Activated T-cell treated with anti-CD3 and anti-CD28 coated beads, Interleukin-2, amount 50 U/mL, for 72 hours (primary cell): Measurements from ENCODE around the gene CYP1B1. TPM values are rescaled to one million over a fixed set of nuclear protein-coding genes. Genes with fewer than 3 reads are reported as not detected.

Experiments
- ATAC-seq, 2 donors: fragments of 150-1000 bp; cut with Tn5 transposase; replicated peaks in 1 of 2; 2 replicates each; pipeline ENCODE4 v1.10.0; 2021; ENCODE audit warnings: moderate library complexity in 2 of 2, mild to moderate bottlenecking in 1 of 2
- DNase-seq, 2 donors: peaks; one replicate each; pipeline ENCODE4 v3.0.0; 2021 to 2022; ENCODE audit warnings: mixed read lengths in 1 of 2
- H3K27ac Mint-ChIP-seq: one replicate; pipeline ENCODE4 v1.8.0; 2022; ENCODE audit warnings: mild to moderate bottlenecking, moderate library complexity, mixed read lengths
- H3K27me3 Mint-ChIP-seq: one replicate; pipeline ENCODE4 v1.8.0; 2022; ENCODE audit warnings: low read depth, mixed read lengths
- H3K36me3 Mint-ChIP-seq, 2 donors: one replicate each; pipeline ENCODE4 v1.8.0; 2022; ENCODE audit warnings: mixed read lengths in 2 of 2, mild to moderate bottlenecking in 1 of 2; ENCODE audit not compliant: insufficient read depth in 2 of 2
- H3K4me1 Mint-ChIP-seq: one replicate; pipeline ENCODE4 v1.8.0; 2022; ENCODE audit warnings: low read depth, mixed read lengths
- H3K4me3 Mint-ChIP-seq, 2 donors: one replicate each; pipeline ENCODE4 v1.8.0; 2022; ENCODE audit warnings: mild to moderate bottlenecking in 2 of 2, mixed read lengths in 2 of 2, moderate library complexity in 2 of 2
- H3K9me3 Mint-ChIP-seq, 2 donors: one replicate each; pipeline ENCODE4 v1.8.0; 2022; ENCODE audit warnings: mixed read lengths in 2 of 2
- total RNA-seq, 2 donors: library from RNA; stranded (reverse); gene quantifications; one replicate each; pipeline ENCODE4 v1.2.3, GENCODE V29; 2022

CYP1B1 gene
- total RNA-seq, 2 donors from 2014 or later, result 9.5 to 24.3 TPM

DNA sequence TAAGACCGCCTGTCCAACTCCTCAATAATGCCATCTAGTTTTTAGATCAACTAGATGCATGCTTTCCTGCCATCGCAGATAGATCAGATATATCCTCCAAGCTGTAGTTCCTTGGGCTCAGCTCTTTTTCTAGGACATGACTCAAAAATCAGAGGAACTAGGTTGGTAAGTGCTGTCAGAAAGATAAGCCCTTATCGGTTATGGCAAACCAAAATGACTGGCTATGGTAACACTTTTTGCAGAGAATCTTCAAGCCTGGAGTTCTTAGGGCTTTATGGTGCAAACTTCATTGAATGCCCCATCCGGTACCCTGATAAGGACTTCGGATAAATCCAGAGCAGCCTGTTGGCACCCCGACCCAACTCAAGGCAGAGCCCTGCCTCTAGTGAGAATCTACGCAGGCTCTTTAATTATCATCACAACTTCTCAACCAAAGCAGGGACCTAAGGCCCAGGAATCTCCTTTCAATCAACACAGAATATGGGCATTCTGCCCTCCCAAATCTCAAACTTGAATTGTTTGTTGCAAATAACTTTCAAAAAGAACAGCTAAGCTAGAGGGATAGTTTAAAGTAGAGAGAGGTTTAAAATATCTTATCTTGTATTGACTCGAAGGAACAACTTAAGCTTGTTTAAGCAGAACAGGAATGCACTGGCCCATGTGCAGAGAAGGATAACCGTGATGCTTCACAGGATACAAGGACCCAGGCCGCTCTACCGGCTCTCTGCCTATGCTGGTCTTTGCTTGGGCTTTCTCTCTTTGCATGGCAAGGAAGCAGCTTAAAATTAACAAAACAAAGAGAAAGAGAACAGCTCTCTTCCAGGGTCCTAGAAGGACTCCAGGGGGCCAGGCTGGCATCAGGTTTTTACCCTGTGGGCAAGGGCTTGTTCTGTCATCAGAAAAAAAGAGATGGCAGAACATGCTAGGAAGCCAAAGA lies 3.4 kb upstream of the CYP1B1 start:
- Mint-ChIP-seq H3K9me3 (no peaks in the 10 kb centered on the region), H3K4me1 (peaks cover 34% of the 10 kb centered on the region), H3K27me3 (peaks cover 35% of the 10 kb centered on the region), H3K4me3 (no peak overlapping the region), H3K27ac (no peak overlapping the region), H3K36me3 (peaks cover 0 to 2% of the 10 kb centered on the region in 2 donors)
- DNase-seq, result no peak
- no peak for ATAC-seq

DNA sequence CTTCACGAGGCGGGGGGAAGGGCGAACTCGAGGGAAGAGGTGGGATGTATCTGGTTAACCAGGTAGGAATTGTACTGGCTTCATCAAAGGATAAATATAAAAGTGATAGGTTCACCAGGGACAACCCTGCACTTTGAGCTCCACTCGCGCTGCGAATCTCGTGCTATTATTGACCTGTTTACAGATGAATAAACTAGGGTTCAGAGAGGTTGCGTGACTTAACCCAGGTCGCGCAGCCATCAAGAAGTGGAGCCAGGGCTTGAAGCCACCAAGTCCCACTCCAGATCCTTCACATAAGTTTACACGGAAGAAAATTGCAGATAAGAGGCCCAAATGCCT lies 1.4 kb upstream of the CYP1B1 start:
- DNase-seq (no peak), ATAC-seq (no peak)
- H3K4me1 Mint-ChIP-seq, result peaks cover 54% of the 10 kb centered on the region
- H3K27me3 Mint-ChIP-seq, result peaks cover 36% of the 10 kb centered on the region
- peaks cover 0 to 11% of the 10 kb centered on the region in 2 donors for H3K36me3 Mint-ChIP-seq
- H3K27ac Mint-ChIP-seq, result peak overlapping the region; percentile 72
- no peaks in the 10 kb centered on the region for H3K9me3 Mint-ChIP-seq
- peak overlapping the region; percentile 91 to 93 for H3K4me3 Mint-ChIP-seq

DNA sequence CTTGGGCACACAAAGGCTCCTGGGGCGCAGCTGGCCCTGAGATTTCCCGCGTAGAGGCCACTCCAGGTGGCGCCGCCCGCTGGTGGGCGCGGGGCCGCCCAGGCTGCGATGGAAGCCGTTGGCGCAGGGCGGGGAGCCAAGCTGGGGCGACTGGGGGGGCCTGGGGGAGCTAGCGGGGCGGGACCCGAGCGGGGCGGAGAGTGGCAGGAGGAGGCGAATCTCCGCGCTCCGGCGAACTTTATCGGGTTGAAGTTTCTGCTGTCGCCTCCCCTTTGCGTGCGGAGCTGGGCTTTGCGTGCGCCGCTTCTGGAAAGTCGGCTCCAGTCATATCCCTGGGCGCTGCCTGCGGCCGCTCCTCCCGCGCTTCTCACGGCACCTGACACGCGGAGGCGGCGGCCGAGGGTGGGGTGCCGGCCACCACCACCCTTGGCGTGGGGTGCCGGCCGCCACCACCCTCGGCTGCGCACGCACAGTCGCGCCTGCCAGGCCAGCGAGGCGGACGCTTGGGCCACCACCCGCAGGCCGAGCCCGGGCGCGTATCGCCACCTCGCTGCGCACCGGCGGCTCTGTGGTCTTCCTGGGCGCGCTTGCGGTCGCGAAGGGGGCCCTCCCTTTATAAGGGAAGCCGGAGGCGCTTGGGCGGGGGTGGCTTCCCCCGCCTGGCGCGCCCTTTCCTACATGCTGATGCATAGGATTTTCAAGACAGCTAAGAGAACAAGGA lies 919 bp upstream of the CYP1B1 start:
- Mint-ChIP-seq H3K9me3 (no peaks in the 10 kb centered on the region), H3K27me3 (peaks cover 36% of the 10 kb centered on the region)
- peak; percentile 78 to 82 for ATAC-seq

DNA sequence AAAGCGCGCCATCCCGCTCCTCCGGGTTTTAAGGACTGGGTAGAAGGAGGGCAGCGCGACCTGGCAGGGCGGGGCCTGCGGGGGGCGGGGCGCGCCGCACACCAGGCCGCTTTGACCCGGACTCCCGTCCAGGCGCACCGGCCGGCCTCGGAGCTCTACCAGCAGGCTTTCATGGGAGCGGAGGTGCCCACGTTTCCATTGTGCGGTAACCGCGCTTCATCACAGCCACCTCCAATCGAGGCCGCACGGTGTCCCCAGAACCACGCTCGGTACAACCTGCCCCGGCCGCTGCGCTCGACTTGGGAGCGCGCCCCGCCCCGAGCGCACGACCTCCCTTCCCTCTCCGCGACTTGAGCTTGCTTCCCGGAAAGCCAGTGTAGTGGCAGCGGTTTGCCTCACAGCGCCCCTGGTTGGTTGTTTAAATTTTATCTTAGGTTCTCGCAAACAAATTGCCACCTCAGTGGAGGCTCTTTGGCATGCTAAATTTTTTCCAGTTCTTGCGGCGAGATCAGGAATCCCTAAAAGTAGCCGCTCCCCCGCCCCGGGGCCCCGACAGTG lies 280 bp upstream of the CYP1B1 start:
- peak; percentile 64 to 65 for ATAC-seq
- Mint-ChIP-seq H3K27me3 (peaks cover 38% of the 10 kb centered on the region), H3K4me1 (peaks cover 54% of the 10 kb centered on the region), H3K9me3 (no peaks in the 10 kb centered on the region), H3K36me3 (peaks cover 0 to 11% of the 10 kb centered on the region in 2 donors), H3K4me3 (peak overlapping the region; percentile 91 to 93), H3K27ac (peak overlapping the region; percentile 90)
- peak; percentile 63 to 74 for DNase-seq

More for the DNA sequence above, 919 bp upstream of the CYP1B1 start:
- peaks cover 0 to 11% of the 10 kb centered on the region in 2 donors for H3K36me3 Mint-ChIP-seq
- H3K27ac Mint-ChIP-seq, result peak overlapping the region; percentile 90
- peak overlapping the region; percentile 91 to 93 for H3K4me3 Mint-ChIP-seq
- peak; percentile 76 to 91 for DNase-seq
- H3K4me1 Mint-ChIP-seq, result peaks cover 54% of the 10 kb centered on the region

DNA sequence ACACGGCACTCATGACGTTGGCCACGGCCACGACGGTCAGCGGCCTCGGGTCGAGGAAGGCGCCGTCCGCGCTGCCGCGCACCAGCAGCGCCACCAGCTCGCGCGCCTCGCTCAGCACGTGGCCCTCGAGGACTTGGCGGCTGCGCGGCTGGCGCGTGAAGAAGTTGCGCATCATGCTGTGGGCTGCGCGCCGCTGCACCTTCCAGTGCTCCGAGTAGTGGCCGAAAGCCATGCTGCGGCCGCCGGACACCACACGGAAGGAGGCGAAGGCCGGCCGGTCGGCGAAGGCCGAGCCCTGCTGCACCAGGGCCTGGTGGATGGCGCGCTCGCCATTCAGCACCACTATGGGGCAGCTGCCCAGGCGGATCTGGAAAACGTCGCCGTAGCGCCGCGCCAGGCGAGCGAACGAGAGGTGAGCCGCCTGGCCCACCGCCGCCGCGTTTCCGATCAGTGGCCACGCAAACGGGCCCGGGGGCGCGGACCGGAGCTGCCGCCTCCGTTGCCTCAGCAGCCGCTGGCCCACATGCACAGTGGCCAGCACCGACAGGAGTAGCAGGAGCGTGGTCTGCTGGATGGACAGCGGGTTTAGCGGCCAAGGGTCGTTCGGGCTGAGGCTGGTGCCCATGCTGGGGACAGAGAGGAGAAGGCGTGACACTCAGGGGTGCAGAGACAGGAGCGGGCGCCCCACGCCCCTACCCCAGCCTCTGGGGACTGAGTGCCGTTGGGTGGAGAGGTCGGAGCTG lies 1.0 kb downstream of the CYP1B1 start:
- H3K27me3 Mint-ChIP-seq, result peaks cover 33% of the 10 kb centered on the region
- no peaks in the 10 kb centered on the region for H3K9me3 Mint-ChIP-seq
- H3K4me3 Mint-ChIP-seq, result peak overlapping the region; percentile 79 to 91
- DNase-seq (peak; percentile 16 to 31), ATAC-seq (no peak)
- H3K4me1 Mint-ChIP-seq, result peaks cover 50% of the 10 kb centered on the region
- H3K36me3 Mint-ChIP-seq, result peaks cover 0 to 11% of the 10 kb centered on the region in 2 donors
- no peak overlapping the region for H3K27ac Mint-ChIP-seq

DNA sequence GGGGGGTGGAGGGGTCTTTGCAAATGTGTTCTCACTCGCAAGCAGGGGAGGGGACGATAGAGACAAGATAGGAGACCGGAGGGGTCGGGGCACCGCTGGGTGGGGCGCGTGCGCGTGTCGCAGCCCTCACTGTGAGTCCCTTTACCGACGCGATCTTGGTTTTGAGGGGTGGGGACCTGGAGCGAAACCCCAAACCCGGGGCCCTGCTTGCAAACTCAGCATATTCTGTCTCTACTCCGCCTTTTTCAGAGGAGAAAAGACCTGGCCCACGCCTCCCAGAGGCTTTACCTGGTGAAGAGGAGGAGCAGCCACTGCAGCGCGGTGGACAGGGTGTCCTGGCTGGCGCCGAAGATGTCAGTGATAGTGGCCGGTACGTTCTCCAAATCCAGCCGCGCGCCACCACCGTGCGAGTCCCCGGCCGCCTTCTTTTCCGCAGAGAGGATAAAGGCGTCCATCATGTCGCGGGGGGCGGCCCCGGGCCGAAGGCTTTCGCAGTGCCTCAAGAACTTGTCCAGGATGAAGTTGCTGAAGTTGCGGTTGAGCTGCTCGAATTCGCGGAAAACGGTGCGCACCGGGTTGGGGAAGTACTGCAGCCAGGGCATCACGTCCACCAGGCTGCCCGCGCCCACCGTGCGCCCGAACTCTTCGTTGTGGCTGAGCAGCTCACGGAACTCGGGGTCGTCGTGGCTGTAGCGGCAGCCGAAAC lies 1.7 kb downstream of the CYP1B1 start:
- no peak overlapping the region for H3K27ac Mint-ChIP-seq
- peak in 1 of 2 donors; percentile 14 for DNase-seq
- H3K4me3 Mint-ChIP-seq, result peak overlapping the region; percentile 79 to 91
- H3K36me3 Mint-ChIP-seq, result peaks cover 0 to 11% of the 10 kb centered on the region in 2 donors
- H3K9me3 Mint-ChIP-seq, result no peaks in the 10 kb centered on the region
- ATAC-seq, result no peak
- H3K4me1 Mint-ChIP-seq, result peaks cover 46% of the 10 kb centered on the region
- peaks cover 33% of the 10 kb centered on the region for H3K27me3 Mint-ChIP-seq

DNA sequence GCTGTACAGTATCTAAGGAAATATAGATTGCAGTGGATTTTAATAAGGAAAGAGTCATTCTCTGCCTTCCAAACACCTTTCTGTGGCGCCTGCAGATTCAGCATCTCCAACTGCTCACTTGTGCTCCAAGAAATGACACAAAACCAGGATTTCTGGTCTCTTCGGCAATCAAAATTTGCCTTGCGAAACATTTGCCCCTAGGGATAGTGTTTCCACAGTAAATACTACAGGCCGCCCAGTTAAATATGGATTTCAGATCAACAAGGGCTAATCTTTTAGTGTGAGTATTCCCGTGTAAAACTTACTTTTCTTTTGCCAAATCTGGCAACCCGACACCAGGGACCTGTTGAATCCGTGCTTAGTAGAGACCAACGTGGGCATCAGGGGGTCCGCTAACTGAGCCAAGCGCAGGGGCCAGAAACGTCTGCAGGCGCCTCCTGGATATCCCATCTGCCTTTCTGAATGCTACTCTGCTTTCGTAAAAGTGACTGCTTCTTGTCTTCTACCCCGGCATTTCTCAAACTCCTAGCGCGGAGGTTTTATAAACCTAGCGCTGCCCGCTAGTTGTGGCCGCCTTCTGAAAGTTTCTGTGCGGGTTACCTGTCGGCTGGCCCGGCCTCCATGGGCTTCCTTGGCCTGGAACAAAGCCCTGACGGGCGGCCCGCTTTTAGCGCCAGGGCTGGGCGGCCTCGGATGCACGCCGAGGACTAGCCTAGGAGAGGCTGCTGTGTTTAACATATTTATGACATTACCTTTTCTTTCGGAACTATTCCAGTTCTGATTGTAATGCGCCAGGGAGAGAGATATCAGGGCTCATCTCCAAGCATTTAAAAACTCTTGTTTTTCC lies 2.5 kb downstream of the CYP1B1 start:
- Mint-ChIP-seq H3K36me3 (peaks cover 0 to 11% of the 10 kb centered on the region in 2 donors), H3K9me3 (no peaks in the 10 kb centered on the region), H3K4me1 (peaks cover 39% of the 10 kb centered on the region), H3K4me3 (peak overlapping the region; percentile 79 to 91), H3K27me3 (peaks cover 33% of the 10 kb centered on the region), H3K27ac (no peak overlapping the region)
- ATAC-seq (no peak), DNase-seq (no peak)

DNA sequence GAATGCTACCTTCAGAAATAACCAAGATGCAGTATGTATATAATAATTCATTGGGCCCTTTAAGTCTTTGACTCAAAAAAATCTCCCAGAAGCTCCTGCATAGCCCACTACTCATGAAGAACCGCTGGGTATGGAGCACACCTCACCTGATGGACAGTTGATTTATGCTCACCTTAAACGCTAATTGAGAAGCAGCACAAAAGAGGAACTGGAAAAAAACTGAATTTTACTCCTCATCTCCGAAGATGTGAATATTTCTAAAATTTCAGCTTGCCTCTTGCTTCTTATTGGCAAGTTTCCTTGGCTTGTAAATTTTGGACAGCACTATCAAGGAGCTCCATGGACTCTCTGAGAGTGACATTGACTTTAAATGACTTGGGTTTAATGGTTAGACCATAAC lies 5.5 kb downstream of the CYP1B1 start:
- peaks cover 0 to 10% of the 10 kb centered on the region in 2 donors for H3K36me3 Mint-ChIP-seq
- H3K27me3 Mint-ChIP-seq, result peaks cover 33% of the 10 kb centered on the region
- H3K4me3 Mint-ChIP-seq, result no peak overlapping the region
- H3K9me3 Mint-ChIP-seq, result no peaks in the 10 kb centered on the region
- DNase-seq (no peak), ATAC-seq (no peak)
- peaks cover 25% of the 10 kb centered on the region for H3K4me1 Mint-ChIP-seq
- H3K27ac Mint-ChIP-seq, result no peak overlapping the region

DNA sequence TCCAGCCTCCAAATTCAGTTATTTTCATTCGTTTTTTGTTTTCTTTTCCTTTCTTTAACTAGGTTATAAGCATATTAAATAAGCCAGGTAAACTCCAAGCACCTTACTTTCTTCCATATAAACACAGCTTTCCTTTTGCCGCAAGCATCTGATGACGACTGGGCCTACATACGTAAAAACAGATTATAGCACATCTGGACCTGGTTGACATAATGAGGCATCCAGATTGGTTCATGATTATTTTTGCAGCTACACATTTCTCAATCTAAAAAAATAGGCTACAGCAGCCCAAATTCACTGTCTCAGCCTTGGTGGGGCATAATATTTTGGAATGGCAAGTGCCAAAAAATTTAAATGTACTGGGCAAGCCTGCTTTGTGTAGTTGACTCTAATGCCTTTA lies 7.7 kb downstream of the CYP1B1 start:
- Mint-ChIP-seq H3K9me3 (no peaks in the 10 kb centered on the region), H3K4me1 (peaks cover 8% of the 10 kb centered on the region), H3K27ac (no peak overlapping the region), H3K4me3 (no peak overlapping the region), H3K36me3 (peaks cover 0 to 6% of the 10 kb centered on the region in 2 donors), H3K27me3 (peaks cover 22% of the 10 kb centered on the region)
- ATAC-seq (no peak), DNase-seq (no peak)

DNA sequence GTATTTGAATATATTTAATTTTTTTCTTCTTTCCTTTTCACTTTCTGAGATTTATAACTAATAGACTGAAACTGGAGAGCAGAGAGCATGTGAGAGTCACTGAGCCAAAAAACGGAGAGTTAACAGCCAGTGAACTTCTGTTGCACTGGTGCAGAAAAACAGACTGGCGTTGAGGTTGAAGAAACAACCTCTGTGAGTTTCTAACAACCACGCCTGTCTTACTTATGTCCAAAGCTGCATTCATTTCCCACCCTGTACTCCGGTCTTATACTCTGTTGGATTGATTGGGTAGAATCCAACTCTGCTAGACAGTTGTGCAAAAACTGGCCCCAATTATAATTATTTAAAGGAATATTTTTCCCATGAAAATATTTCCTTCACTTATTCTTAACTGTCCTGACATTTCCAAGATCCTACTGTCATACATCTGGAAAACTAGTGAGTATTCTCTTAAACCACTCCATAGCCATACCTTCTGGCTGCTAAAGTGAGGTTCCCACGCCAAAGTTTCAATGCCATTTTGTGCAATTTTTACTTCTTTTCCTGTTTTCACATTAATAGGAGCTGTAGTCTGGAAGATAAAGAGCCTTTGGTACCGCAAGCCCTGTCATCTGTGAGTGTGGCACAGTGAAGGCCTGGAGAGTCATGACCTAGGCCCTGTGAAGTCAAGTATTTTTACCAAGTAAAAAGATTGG lies 9.4 kb downstream of the CYP1B1 start:
- peaks cover 19% of the 10 kb centered on the region for H3K27me3 Mint-ChIP-seq
- DNase-seq (no peak), ATAC-seq (no peak)
- H3K4me1 Mint-ChIP-seq, result no peaks in the 10 kb centered on the region
- no peaks in the 10 kb centered on the region for H3K9me3 Mint-ChIP-seq
- H3K4me3 Mint-ChIP-seq, result no peak overlapping the region
- H3K27ac Mint-ChIP-seq, result no peak overlapping the region
- peaks cover 0 to 6% of the 10 kb centered on the region in 2 donors for H3K36me3 Mint-ChIP-seq

DNA sequence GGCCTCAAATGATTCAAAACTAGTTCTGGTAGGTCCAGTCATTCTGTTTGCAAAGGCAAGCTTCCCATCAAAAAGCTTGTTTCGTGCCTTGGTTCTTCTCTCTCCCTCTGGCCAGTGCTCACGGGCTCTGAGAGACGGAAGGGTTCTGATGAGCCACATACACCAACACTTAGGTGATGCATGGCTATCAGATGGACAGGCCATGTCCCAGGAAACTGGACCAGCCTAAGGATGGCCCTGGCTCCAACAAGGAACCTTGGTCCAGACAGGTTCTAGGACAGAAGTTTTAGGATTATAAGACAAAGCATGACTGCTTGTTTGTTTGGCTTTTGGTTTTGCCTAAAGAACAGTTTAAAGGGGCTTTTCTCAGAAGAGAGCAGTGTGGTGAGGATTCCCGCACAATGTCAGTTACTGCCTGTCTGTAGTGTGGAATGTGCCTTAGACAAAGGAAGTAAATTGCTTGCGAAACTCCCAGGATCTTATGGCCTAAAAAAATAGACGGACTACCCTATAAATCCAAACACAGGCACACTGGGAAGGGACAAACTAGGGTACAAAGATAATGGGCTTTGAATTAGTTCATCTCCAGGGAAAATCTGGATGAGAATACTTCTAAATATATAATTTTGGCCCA lies 10.3 kb downstream of the CYP1B1 start:
- H3K4me1 Mint-ChIP-seq, result no peaks in the 10 kb centered on the region
- no peaks in the 10 kb centered on the region for H3K9me3 Mint-ChIP-seq
- H3K4me3 Mint-ChIP-seq, result no peak overlapping the region
- ATAC-seq (no peak), DNase-seq (no peak)
- H3K36me3 Mint-ChIP-seq, result peaks cover 0 to 6% of the 10 kb centered on the region in 2 donors
- peaks cover 12% of the 10 kb centered on the region for H3K27me3 Mint-ChIP-seq
- H3K27ac Mint-ChIP-seq, result no peak overlapping the region
